ENCODE measurements around the gene GREM1.

Gene GREM1

DNA sequence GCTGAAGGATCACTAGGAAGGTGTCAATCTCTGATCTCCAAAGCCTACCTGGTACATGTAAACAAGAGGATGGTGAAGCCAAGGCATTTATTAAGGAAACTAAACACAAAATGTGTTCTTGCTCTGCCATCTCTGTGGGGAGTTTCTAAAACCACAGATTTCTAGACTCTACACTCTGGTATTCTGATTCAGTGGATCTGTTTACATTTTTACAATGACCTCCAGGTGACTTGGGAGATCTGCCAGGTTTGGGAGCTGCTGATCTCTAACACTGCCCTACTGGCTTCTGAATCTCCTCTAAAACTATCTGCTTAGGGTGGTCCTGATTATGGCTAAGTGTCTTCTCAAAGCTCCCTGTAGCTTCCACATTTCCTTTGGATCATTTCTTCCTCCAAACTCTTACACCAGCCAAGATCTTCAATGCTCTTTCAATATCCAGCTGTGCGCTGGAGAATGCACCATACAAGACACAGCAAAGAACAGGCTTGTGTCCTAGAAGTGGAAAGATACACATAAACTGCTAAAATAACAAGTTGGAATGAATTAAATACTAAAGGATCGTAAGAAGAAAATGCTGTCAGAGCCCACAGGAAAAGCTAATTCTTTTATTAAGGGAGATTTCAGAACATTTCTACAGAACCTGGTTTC, 72.7 kb downstream of the GREM1 start:
- peak; percentile 44 for DNase-seq

DNA sequence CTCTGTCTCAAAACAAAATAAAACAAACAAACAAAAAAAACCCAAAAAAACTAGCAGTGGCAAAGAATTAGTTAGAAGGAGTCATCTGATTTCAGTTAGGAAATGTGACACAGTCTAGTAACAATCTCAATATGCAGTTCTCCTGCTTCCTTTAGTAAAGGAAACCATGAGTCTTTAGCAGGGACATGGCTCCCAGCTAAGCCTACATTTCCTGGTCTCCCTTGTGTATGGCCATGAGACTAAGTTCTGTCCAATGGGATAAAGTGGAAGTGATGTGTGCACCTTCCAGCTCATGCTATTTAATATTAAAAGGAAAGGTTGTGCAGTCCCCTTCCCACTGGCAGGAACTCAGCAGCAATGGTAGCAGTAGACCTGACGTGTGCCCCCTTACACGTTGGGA, 74.6 kb downstream of the GREM1 start:
- DNase-seq: no peak

Measured in NCI-H69 (cell line).